H1 (cell line): ENCODE data around the gene SLC48A1.

Source experiments
- ASH2L ChIP-seq: fragments of 200-600, 300-600 bp; sonication (generic); IDR thresholded peaks from one replicate; pipeline ENCODE4 v1.7.1; 2017; ENCODE audit warnings: low read length
- BCL11A ChIP-seq, 2 experiments: IDR thresholded peaks; one replicate each; pipeline ENCODE4 v1.6.1; 2011; ENCODE audit warnings: low read depth in 2 of 2, low read length in 2 of 2, mild to moderate bottlenecking in 2 of 2
- NRF1 ChIP-seq: IDR thresholded peaks from 2 replicates; pipeline ENCODE4 v1.6.1; 2011; ENCODE audit warnings: mild to moderate bottlenecking, low read depth, low read length, improper control_type of control experiment
- POLR2A ChIP-seq, 2 experiments: IDR thresholded peaks; 1 replicate in 1 of 2; 2 replicates in 1 of 2; pipeline ENCODE4 v1.6.1; 2011; ENCODE audit warnings: low read depth in 2 of 2, low read length in 2 of 2, mild to moderate bottlenecking in 2 of 2; ENCODE audit errors: control extremely low read depth in 1 of 2
- RAD21 ChIP-seq, 2 experiments: IDR thresholded peaks in 1 of 2; conservative IDR thresholded peaks in 1 of 2; 2 replicates each; pipeline ENCODE4 v1.6.1; 2011; ENCODE audit warnings: low read depth in 2 of 2, low read length in 2 of 2, improper control_type of control experiment in 1 of 2, inconsistent platforms in 1 of 2, mild to moderate bottlenecking in 1 of 2, moderate library complexity in 1 of 2
- SP2 ChIP-seq: IDR thresholded peaks from 2 replicates; pipeline ENCODE4 v1.6.1; 2012; ENCODE audit warnings: mild to moderate bottlenecking, low read length, inconsistent platforms
- TF ChIP-seq, protein P1 (sequence below), 3 experiments: IDR thresholded peaks; 1 replicate in 2 of 3; 2 replicates in 1 of 3; pipeline versions ENCODE4 v1.5.1 to v1.6.1; 2011; ENCODE audit warnings: low read length in 3 of 3, mild to moderate bottlenecking in 3 of 3, inconsistent platforms in 2 of 3, low read depth in 1 of 3, moderate library complexity in 1 of 3; ENCODE audit not compliant: insufficient read depth in 1 of 3; ENCODE audit errors: control extremely low read depth in 1 of 3

- TF ChIP-seq, protein P1, sequence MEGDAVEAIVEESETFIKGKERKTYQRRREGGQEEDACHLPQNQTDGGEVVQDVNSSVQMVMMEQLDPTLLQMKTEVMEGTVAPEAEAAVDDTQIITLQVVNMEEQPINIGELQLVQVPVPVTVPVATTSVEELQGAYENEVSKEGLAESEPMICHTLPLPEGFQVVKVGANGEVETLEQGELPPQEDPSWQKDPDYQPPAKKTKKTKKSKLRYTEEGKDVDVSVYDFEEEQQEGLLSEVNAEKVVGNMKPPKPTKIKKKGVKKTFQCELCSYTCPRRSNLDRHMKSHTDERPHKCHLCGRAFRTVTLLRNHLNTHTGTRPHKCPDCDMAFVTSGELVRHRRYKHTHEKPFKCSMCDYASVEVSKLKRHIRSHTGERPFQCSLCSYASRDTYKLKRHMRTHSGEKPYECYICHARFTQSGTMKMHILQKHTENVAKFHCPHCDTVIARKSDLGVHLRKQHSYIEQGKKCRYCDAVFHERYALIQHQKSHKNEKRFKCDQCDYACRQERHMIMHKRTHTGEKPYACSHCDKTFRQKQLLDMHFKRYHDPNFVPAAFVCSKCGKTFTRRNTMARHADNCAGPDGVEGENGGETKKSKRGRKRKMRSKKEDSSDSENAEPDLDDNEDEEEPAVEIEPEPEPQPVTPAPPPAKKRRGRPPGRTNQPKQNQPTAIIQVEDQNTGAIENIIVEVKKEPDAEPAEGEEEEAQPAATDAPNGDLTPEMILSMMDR (IDR thresholded peaks at IDR 0.05; ENCODE audit: control extremely low read depth in 1 of 3, insufficient read depth in 1 of 3, low read depth in 1 of 3, low read length in 3 of 3): no peak
- no peak for TF ChIP-seq RAD21 (IDR thresholded peaks at IDR 0.05 in 1 of 2, conservative IDR thresholded peaks at IDR 0.05 in 1 of 2; ENCODE audit: low read depth in 2 of 2, low read length in 2 of 2)
- TF ChIP-seq ASH2L: no peak
- TF ChIP-seq NRF1: no peak
- TF ChIP-seq BCL11A (IDR thresholded peaks at IDR 0.05; ENCODE audit: low read depth in 2 of 2, low read length in 2 of 2): no peak
- no peak for TF ChIP-seq SP2
- no peak for TF ChIP-seq POLR2A (IDR thresholded peaks at IDR 0.05; ENCODE audit: control extremely low read depth in 1 of 2, low read depth in 2 of 2, low read length in 2 of 2)
These were observed 15.0 kb upstream of the SLC48A1 start for GRCh38 chr12:47757840-47758583.
